SU-DHL-6 (cell line): Measurements from ENCODE around the gene GCKR.
"Not testable (repeated sequence)": the region's sequence is repeated elsewhere in the genome, so short reads cannot be mapped to it uniquely, and the experiment has no call there.

Source experiments
- H2AFZ ChIP-seq: fragments of 200-600 bp; sonication (generic); 2 replicates; pipeline ENCODE4 v1.6.1; 2014; ENCODE audit warnings: low read depth, mild to moderate bottlenecking, moderate library complexity, mixed read lengths, antibody characterized with exemption, low read length; ENCODE audit not compliant: severe bottlenecking
- H3F3A ChIP-seq: fragments of 200-600 bp; shearing (Covaris generic); 2 replicates; pipeline ENCODE4 v1.6.0; 2016; ENCODE audit warnings: antibody characterized with exemption, mild to moderate bottlenecking; ENCODE audit not compliant: insufficient read depth
- H3K27ac ChIP-seq: fragments of 200-600 bp; sonication (generic); 2 replicates; pipeline ENCODE4 v1.5.1; 2016; ENCODE audit warnings: low read depth, mild to moderate bottlenecking, low read length, moderate library complexity, mixed read lengths
- H3K27me3 ChIP-seq: fragments of 200-600 bp; sonication (generic), shearing (Covaris generic); 2 replicates; pipeline ENCODE4 v1.6.0; 2014; ENCODE audit warnings: mild to moderate bottlenecking, low read length
- H3K36me3 ChIP-seq: fragments of 200-600 bp; sonication (generic); 2 replicates; pipeline ENCODE4 v1.6.1; 2014; ENCODE audit warnings: mild to moderate bottlenecking, low read length, mixed read lengths
- H3K4me2 ChIP-seq: fragments of 300-600, 200-600 bp; shearing (Covaris generic), sonication (generic); 2 replicates; pipeline ENCODE4 v1.6.0; 2014; ENCODE audit warnings: low read length, low read depth, mild to moderate bottlenecking; ENCODE audit not compliant: poor library complexity, severe bottlenecking
- H3K4me3 ChIP-seq: fragments of 200-600 bp; sonication (generic); 2 replicates; pipeline ENCODE4 v1.5.1; 2014; ENCODE audit warnings: antibody characterized with exemption, low read length, mild to moderate bottlenecking, mixed read lengths; ENCODE audit not compliant: insufficient read depth, poor library complexity, severe bottlenecking
- H3K79me2 ChIP-seq: fragments of 200-600 bp; sonication (generic); 2 replicates; pipeline ENCODE4 v1.6.1; 2014; ENCODE audit warnings: mild to moderate bottlenecking, low read length, moderate library complexity; ENCODE audit not compliant: insufficient read depth
- H3K9ac ChIP-seq: fragments of 200-600 bp; sonication (generic); 2 replicates; pipeline ENCODE4 v1.7.0; 2014; ENCODE audit warnings: mild to moderate bottlenecking, low read length
- H3K9me2 ChIP-seq: fragments of 200-600 bp; sonication (generic); replicated peaks from 2 replicates; pipeline ENCODE4 v1.6.1; 2014; ENCODE audit warnings: low read length; ENCODE audit not compliant: insufficient read depth
- H3K9me3 ChIP-seq: fragments of 200-600 bp; sonication (generic); 2 replicates; pipeline ENCODE4 v1.6.1; 2014; ENCODE audit warnings: low read length, mixed read lengths; ENCODE audit not compliant: insufficient read depth
- H4K20me1 ChIP-seq: fragments of 200-600 bp; sonication (generic); 2 replicates; pipeline ENCODE4 v1.6.1; 2014; ENCODE audit warnings: low read depth, mild to moderate bottlenecking, antibody characterized with exemption, low read length, moderate library complexity, mixed read lengths
- EZH2phosphoT487 ChIP-seq: fragments of 200-600 bp; sonication (generic), shearing (Covaris generic); conservative IDR thresholded peaks from 2 replicates; pipeline ENCODE4 v1.6.1; 2018; ENCODE audit warnings: mild to moderate bottlenecking, antibody characterized with exemption, low read length, moderate library complexity, mixed read lengths
- TF ChIP-seq, protein P1 (sequence below): fragments of 200-600 bp; sonication (generic); IDR thresholded peaks from one replicate; pipeline ENCODE4 v1.5.1; 2017; ENCODE audit warnings: antibody characterized with exemption, mild to moderate bottlenecking, low read length, moderate library complexity; ENCODE audit not compliant: insufficient read depth, poor library complexity, severe bottlenecking

The GCKR gene

DNA sequence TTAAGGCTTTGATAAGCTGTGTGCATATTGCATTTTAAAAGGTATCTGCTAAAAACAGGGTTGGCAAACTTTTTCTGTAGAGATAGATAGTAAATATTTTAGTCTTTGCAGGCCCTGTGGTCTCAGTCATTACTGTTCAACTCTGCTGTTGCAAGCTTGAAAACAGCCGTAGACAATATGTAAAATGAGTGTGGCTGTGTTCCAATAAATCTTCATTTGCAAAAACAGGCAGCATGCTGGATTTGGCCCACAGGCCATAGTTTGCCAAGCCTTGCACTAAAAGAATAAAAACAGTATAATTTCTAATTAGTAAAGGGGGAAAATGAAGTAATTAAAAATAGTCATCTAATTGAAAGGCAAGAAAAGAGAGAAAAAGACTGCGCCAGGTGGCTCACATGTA, 35.3 kb downstream of the GCKR start:
- no peaks in the 10 kb centered on the region for H3K9me3 ChIP-seq
- no peak overlapping the region for H3K4me3 ChIP-seq
- no peak overlapping the region for H2AFZ ChIP-seq
- no peaks in the 10 kb centered on the region for H3F3A ChIP-seq
- no peaks in the 10 kb centered on the region for H3K79me2 ChIP-seq
- H3K27me3 ChIP-seq = no peaks in the 10 kb centered on the region
- H3K27ac ChIP-seq = no peak overlapping the region
- H3K9ac ChIP-seq = no peak overlapping the region
- H3K36me3 ChIP-seq = no peaks in the 10 kb centered on the region
- no peak for TF ChIP-seq EZH2phosphoT487
- TF ChIP-seq, protein P1, sequence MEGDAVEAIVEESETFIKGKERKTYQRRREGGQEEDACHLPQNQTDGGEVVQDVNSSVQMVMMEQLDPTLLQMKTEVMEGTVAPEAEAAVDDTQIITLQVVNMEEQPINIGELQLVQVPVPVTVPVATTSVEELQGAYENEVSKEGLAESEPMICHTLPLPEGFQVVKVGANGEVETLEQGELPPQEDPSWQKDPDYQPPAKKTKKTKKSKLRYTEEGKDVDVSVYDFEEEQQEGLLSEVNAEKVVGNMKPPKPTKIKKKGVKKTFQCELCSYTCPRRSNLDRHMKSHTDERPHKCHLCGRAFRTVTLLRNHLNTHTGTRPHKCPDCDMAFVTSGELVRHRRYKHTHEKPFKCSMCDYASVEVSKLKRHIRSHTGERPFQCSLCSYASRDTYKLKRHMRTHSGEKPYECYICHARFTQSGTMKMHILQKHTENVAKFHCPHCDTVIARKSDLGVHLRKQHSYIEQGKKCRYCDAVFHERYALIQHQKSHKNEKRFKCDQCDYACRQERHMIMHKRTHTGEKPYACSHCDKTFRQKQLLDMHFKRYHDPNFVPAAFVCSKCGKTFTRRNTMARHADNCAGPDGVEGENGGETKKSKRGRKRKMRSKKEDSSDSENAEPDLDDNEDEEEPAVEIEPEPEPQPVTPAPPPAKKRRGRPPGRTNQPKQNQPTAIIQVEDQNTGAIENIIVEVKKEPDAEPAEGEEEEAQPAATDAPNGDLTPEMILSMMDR = no peak
- H3K4me2 ChIP-seq = no peak overlapping the region
- no peaks in the 10 kb centered on the region for H4K20me1 ChIP-seq
- no peaks in the 10 kb centered on the region for H3K9me2 ChIP-seq

DNA sequence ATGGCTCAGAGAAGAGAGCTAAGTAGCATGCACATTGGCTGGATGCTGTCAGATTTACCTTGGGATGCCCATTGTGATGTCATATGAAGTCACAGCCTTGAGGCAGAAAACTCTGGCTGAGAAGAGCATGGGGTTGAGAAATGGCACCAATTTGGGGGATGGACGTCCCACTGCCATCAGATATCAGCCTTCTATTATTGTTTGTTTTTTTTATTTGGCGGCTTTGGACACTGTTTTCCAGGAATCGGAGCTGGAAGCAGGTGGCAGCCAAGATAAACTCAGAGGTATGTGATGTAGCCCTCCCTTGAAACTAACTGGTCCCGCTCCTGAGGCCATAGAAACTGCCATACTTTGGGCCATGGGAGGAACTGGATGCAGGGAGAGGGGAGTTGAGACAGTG, 40.6 kb downstream of the GCKR start:
- Histone ChIP-seq H3K27me3 (no peaks in the 10 kb centered on the region), H3K36me3 (no peaks in the 10 kb centered on the region), H3K9me3 (no peaks in the 10 kb centered on the region), H3K4me3 (no peak overlapping the region), H2AFZ (no peak overlapping the region), H3K27ac (no peak overlapping the region), H3F3A (no peaks in the 10 kb centered on the region), H3K9me2 (no peaks in the 10 kb centered on the region), H3K79me2 (no peaks in the 10 kb centered on the region), H3K9ac (no peak overlapping the region), H4K20me1 (no peaks in the 10 kb centered on the region), H3K4me2 (no peak overlapping the region)
- no peak for TF ChIP-seq EZH2phosphoT487
- TF ChIP-seq, protein P1 = no peak

DNA sequence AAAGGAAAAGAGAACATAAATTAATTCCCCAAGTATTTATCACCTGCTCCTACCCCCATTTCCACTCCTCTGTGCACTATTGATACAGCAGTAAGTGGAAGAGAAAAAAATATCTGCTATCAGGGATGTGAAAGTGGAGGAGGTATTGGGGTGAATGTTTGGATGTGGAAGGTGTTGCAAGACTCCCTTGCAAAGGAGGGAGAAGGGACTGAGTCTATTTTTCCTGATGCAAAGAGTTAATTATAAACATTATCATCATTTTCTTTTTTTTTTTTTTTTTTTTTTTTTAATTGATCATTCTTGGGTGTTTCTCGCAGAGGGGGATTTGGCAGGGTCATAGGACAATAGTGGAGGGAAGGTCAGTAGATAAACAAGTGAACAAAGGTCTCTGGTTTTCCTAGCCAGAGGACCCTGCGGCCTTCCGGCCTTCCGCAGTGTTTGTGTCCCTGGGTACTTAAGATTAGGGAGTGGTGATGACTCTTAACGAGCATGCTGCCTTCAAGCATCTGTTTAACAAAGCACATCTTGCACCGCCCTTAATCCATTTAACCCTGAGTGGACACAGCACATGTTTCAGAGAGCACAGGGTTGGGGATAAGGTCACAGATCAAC, 42.3 kb downstream of the GCKR start:
- H3K9me2 ChIP-seq, H3K4me3 ChIP-seq, H3K36me3 ChIP-seq, H3K79me2 ChIP-seq, H3K27me3 ChIP-seq, H3K27ac ChIP-seq, H3F3A ChIP-seq, H3K4me2 ChIP-seq, H3K9me3 ChIP-seq, H4K20me1 ChIP-seq, H2AFZ ChIP-seq, H3K9ac ChIP-seq: not testable (repeated sequence)

DNA sequence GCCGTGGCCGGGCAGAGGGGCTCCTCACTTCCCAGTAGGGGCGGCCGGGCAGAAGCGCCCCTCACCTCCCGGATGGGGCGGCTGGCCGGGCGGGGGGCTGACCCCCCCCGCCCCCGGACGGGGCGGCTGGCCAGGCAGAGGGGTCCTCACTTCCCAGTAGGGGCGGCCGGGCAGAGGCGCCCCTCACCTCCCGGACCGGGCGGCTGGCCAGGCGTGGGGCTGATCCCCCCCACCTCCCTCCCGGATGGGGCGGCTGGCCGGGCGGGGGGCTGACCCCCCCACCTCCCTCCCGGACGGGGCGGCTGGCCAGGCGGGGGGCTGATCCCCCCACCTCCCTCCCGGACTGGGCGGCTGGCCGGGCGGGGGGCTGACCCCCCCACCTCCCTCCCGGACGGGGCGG, 43.0 kb downstream of the GCKR start:
- H3K9me2 ChIP-seq, H3K9me3 ChIP-seq, H3K79me2 ChIP-seq, H3F3A ChIP-seq, H3K4me3 ChIP-seq, H3K4me2 ChIP-seq, H3K36me3 ChIP-seq, H4K20me1 ChIP-seq, H3K27ac ChIP-seq, H3K9ac ChIP-seq, H3K27me3 ChIP-seq, H2AFZ ChIP-seq: not testable (repeated sequence)
